GM13976 (cell line): ENCODE measurements around the gene KCNK4.

ENCODE experiments used
- DNase-seq: peaks from one replicate; pipeline ENCODE4 v3.0.0; 2012; ENCODE audit warnings: low spot score
- CTCF ChIP-seq: IDR thresholded peaks from 2 replicates; pipeline ENCODE4 v1.5.1; 2012; ENCODE audit warnings: borderline replicate concordance, mild to moderate bottlenecking; ENCODE audit not compliant: insufficient read depth; ENCODE audit errors: extremely low read depth, missing control alignments, control extremely low read depth
- in situ Hi-C: fragments of 300-500 bp; cut with MboI; formaldehyde crosslinking; loops from one replicate; pipeline ENCODE4 v1.12.0; 2022; ENCODE audit warnings: low sequenced_read_pairs, mixed read lengths, inconsistent platforms; ENCODE audit not compliant: unreplicated experiment

The KCNK4 gene

GRCh38 chr11:64249563-64250414 lies 41.3 kb upstream of the KCNK4 start:
- in situ Hi-C loops = no loop called here
- no peak for DNase-seq
- TF ChIP-seq CTCF = no peak

- no peak for TF ChIP-seq CTCF
- DNase-seq = no peak
- in situ Hi-C loops = no loop called here
Observed at GRCh38 chr11:64250415-64251015, 40.6 kb upstream of the KCNK4 start.

GRCh38 chr11:64251016-64251752 lies 39.9 kb upstream of the KCNK4 start, which contains the start of gene PLCB3:
TSS of gene PLCB3 (plus strand) at chr11:64251530. CDS start at chr11:64251650, 120 bp downstream.
- peak; percentile 78 for TF ChIP-seq CTCF
- peak; percentile 94 for DNase-seq
- in situ Hi-C loops = no loop called here

- TF ChIP-seq CTCF = no peak
- DNase-seq = no peak
- in situ Hi-C loops = no loop called here
Observed at GRCh38 chr11:64251753-64252002, 39.4 kb upstream of the KCNK4 start.

- in situ Hi-C loops = no loop called here
- peak; percentile 66 for DNase-seq
- peak; percentile 24 for TF ChIP-seq CTCF
Observed at GRCh38 chr11:64252003-64252872, 38.9 kb upstream of the KCNK4 start.

GRCh38 chr11:64253043-64253442 lies 38.1 kb upstream of the KCNK4 start:
- no peak for DNase-seq
- in situ Hi-C loops = no loop called here
- TF ChIP-seq CTCF = no peak
